HG03095 (cell line): Measurements from ENCODE around the gene NFATC2IP.
"Not testable (repeated sequence)": the region's sequence is repeated elsewhere in the genome, so short reads cannot be mapped to it uniquely, and the experiment has no call there.

Source experiments
- ATAC-seq: cut with Tn5 transposase; IDR thresholded peaks from one replicate; pipeline ENCODE4 v1.9.1; 2021; ENCODE audit warnings: moderate library complexity; ENCODE audit not compliant: unreplicated experiment

The NFATC2IP gene

GRCh38 chr16:28964496-28964895 is 13.8 kb downstream of the NFATC2IP start:
- ATAC-seq: no peak

DNA sequence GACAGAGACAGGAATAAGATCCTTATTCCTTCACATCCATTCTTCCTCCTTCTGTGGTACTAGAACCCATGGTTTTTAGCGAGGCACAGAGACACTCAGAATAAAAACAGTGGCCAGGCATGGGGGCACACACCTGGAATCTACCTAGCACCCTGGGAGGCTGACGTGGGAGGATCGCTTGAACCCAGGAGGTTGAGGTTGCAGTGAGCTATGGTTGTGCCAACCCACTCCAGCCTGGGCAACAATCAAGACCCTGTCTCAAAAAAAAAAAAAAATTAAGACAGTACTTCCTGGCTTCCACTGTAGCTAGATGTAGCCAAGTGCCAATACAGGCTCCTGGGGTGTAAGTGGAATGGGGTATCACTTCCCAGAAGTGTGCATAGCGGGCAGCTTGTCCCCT is 16.4 kb downstream of the NFATC2IP start:
- no peak for ATAC-seq

DNA sequence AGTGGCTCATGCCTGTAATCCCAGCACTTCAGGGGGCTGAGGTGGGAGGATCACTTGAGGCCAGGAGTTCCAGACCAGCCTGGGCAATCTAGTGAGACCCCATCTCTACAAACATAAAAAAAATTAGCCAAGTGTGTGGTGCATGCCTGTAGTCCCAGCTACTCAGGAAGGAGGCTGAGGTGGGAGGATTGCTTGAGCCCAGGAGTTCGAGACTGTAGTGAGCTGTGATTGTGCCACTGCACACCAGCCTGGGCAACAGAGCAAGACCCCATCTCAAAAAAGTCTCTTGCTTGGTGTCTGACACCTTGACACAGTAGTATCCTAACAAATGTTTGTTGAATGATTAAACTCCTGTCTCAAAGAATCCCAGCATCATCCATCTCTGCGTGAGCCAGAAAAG is 19.0 kb downstream of the NFATC2IP start:
- ATAC-seq: not testable (repeated sequence)

- ATAC-seq: peak; percentile 15
These were observed 23.3 kb downstream of the NFATC2IP start for GRCh38 chr16:28974007-28974436.

DNA sequence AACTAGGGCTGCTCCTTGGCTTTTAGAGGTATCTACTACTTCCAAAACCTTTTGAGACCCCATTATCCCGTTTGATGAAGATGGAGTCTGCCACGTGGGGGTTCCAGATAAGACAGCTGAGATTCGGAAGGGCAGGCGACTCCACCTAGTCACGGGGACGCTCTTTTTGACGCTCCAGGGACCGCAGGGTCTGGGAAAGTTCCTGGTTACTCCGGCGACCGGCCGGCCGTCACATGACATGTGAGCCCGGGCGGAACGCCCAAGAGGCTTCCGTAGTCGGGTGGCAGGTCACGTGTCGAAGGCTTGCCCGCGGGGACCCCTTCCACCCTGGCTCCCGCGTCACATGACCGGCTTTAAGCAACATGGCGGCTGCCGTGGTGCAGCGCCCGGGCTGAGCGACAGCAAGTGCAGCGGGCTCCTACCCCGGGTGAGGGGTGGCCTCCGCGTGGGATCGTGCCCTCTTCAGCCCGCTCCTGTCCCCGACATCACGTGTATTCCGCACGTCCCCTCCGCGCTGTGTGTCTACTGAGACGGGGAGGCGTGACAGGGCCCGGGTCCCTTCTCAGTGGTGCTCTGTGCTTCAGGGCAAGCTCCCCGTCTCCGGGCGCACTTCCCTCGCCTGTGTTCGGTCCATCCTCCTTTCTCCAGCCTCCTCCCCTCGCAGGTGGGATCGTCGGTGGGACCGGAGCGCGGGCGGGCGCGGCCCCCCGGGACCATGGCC is 23.9 kb downstream of the NFATC2IP start, which contains the start of gene SPNS1:
SPNS1 (plus strand) TSS at position 342 of the 721 bp plus-strand sequence; CDS start at position 716, 374 bp downstream.
- peak; percentile 75 for ATAC-seq

- no peak for ATAC-seq
These were observed 24.4 kb downstream of the NFATC2IP start for GRCh38 chr16:28975158-28975599.

DNA sequence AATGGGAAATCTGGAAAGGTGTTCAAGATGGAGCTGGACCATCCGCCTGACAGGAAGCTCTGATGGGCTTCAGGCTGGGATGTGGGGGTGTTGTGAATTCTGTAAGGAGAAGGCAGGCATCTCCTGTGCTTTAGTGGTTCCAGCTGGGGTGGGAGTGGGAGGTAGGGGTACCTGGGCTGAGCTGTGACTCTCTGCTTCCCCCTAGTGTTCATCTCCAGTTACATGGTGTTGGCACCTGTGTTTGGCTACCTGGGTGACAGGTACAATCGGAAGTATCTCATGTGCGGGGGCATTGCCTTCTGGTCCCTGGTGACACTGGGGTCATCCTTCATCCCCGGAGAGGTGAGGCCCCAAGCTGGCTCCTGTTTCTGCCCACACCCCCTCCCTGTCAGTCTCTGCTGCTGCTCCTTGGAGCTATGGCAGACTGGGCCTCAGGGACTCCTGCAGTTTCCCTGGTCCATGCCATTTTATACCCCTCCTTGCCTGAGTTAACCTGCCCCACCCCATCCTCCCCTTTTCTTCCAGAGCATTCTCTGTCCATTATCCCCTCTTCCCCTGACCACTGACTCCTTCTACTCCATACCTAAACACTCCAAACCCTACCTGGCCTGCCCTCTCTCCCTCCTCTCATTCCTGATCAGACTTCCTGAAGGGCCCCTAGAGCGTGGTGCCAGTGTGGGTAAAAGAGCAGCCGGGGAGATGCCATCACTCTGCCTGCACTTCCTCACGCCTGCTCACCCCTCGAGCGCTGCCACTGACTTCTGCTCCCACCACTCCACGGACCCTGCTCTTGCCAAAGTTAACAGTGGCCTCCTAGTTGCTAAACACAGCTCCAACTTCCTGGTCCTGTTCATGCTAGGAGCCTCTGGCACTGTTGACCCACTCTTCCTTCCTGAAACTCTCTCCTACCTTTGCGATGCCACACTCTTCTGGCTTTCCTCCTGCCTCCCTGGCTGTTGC is 27.2 kb downstream of the NFATC2IP start:
- no peak for ATAC-seq

GRCh38 chr16:28980330-28980729 is 29.6 kb downstream of the NFATC2IP start:
- not testable (repeated sequence) for ATAC-seq

- no peak for ATAC-seq
These were observed 30.2 kb downstream of the NFATC2IP start for GRCh38 chr16:28980929-28981328.

DNA sequence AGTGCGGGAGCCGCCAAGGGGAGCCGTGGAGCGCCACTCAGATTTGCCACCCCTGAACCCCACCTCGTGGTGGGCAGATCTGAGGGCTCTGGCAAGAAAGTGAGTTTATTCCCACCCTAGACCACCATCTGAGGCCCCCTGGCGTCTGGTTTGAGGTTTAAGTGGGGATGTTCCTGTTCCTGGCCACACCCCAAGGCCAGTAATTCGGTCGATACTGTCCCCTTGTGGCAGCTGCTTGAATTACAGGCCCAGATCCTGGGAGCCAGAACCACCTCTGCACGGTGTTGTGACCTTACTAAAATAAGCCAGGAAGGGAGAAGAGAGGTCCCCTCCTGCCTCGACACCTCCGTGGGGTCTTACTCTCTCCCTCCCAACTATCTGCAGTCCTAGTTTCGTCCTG is 30.8 kb downstream of the NFATC2IP start:
- no peak for ATAC-seq

GRCh38 chr16:28982418-28982817 is 31.7 kb downstream of the NFATC2IP start:
- no peak for ATAC-seq

DNA sequence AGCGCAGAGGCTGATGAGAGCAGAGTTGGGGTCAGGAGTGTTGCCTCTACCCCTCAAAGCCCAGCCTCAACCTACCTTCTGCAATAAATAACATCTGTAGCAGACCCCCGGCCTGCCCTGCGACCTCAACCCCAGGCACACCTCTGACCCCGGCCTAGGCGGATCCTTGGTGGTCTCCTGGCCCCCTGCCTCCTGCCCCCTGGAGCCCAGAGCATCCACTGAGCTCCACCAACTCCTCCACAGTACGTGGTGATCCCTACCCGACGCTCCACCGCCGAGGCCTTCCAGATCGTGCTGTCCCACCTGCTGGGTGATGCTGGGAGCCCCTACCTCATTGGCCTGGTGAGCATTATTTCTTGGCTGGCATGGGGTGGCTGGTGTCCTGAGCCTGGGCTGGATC is 32.2 kb downstream of the NFATC2IP start:
- no peak for ATAC-seq

DNA sequence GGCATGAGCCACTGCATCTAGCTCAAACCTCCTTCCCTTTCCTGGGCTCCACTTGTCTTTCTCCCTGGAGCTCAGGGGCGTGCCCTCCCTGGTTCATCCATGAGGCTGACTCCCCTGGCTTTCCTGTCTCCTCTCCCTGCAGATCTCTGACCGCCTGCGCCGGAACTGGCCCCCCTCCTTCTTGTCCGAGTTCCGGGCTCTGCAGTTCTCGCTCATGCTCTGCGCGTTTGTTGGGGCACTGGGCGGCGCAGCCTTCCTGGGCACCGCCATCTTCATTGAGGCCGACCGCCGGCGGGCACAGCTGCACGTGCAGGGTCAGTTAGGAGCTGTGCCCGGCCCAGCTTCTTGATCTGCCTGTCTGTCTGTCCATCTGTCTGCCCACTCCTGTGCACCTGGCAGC is 32.9 kb downstream of the NFATC2IP start:
- no peak for ATAC-seq

DNA sequence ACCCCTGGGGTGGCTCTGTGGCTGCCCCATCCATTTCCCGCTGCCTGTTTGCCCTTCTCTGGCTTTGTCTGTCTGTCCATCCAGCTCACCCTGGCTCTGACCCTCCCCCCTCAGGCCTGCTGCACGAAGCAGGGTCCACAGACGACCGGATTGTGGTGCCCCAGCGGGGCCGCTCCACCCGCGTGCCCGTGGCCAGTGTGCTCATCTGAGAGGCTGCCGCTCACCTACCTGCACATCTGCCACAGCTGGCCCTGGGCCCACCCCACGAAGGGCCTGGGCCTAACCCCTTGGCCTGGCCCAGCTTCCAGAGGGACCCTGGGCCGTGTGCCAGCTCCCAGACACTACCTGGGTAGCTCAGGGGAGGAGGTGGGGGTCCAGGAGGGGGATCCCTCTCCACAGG is 33.4 kb downstream of the NFATC2IP start:
- no peak for ATAC-seq

DNA sequence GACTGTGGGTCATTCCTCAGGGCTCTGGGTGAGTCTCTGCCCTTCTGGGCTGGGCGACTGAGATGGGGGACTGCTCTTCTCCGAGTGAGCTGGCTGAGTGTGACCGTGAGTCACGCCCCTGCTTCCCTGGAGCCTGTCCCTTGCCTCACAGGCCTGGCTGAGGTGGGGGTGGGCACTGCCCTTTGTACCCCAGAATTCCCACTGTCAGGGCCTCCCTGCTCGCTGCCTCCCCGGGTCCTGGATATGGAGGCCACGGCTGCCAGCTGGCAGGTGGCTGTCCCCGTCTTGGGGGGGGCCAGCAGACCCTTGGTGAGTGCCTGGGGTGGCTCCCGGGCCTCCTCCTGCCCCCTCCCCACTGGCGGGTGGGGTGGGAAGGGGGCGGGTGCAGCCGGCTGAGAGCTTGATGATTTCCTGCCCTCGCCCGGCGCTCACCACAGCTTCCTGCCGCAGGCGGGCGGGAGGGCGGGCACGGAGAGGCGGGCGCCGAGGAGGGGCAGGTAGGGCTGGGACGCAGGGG is 33.9 kb downstream of the NFATC2IP start, which contains the start of gene LAT:
LAT (plus strand) TSS at position 434 of the 517 bp plus-strand sequence. CDS start 366 bp downstream, outside the sequence.
- ATAC-seq: no peak

GRCh38 chr16:28985211-28986041 is 34.7 kb downstream of the NFATC2IP start:
- no peak for ATAC-seq

DNA sequence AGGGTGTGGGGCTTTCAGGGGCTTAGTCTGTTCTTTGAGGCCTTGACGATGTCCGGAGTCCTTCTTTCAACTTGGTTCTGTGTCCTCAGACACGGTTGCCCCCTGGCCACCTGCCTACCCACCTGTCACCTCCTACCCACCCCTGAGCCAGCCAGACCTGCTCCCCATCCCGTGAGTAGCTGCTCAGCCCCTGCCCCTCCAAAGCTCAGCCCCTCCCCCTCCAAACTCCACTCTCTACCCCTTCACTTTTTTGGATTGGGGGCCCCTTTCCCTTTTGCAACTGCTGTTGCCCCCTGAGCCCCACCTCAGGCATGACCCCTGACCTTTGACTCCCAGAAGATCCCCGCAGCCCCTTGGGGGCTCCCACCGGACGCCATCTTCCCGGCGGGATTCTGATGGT is 35.3 kb downstream of the NFATC2IP start:
- ATAC-seq: no peak

- ATAC-seq: no peak
These were observed 35.8 kb downstream of the NFATC2IP start for GRCh38 chr16:28986492-28986891.

- no peak for ATAC-seq
These were observed 36.6 kb downstream of the NFATC2IP start for GRCh38 chr16:28987170-28987853.

DNA sequence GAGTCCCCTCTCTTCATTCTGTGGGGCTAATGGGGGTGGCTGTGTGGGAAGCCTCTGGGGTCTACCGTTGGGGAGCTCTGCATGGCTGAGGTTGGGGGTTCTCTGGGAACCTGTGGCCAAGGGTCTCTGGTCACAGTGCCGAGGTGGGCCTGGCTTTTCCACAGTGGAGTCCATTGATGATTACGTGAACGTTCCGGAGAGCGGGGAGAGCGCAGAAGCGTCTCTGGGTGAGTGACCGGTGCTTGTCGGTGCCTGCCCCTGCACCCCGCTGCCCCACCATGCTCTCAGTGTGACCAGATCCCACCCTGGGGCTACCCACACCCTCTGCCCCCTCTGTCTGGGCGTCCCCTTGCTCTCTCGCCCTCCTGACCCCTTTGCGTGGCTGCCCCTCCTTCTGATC is 38.6 kb downstream of the NFATC2IP start:
- no peak for ATAC-seq
